HEK293 (cell line): Measurements from ENCODE around the gene CD59.

Source experiments
- ZFP3 ChIP-seq: fragments of 450-650 bp; formaldehyde crosslinking; IDR thresholded peaks from 2 replicates; pipeline ENCODE4 v1.5.1; 2016; ENCODE audit warnings: low read depth, missing biosample characterization, missing genetic modification characterization
- ZNF571 ChIP-seq: fragments of 450-650 bp; formaldehyde crosslinking; IDR thresholded peaks from 2 replicates; pipeline ENCODE4 v1.5.0; 2017; ENCODE audit warnings: missing biosample characterization, missing genetic modification characterization
- ZNF776 ChIP-seq: fragments of 450-650 bp; formaldehyde crosslinking; IDR thresholded peaks from 2 replicates; pipeline ENCODE4 v1.5.0; 2017; ENCODE audit warnings: missing biosample characterization, missing genetic modification characterization, borderline replicate concordance
- TF ChIP-seq, protein P1 (sequence below): fragments of 450-650 bp; formaldehyde crosslinking; IDR thresholded peaks from 2 replicates; pipeline ENCODE4 v1.5.1; 2016; ENCODE audit warnings: missing biosample characterization, missing genetic modification characterization
- TF ChIP-seq, protein P2 (sequence below): fragments of 450-650 bp; formaldehyde crosslinking; IDR thresholded peaks from 2 replicates; pipeline ENCODE4 v1.5.1; 2017; ENCODE audit warnings: missing biosample characterization, missing genetic modification characterization

DNA sequence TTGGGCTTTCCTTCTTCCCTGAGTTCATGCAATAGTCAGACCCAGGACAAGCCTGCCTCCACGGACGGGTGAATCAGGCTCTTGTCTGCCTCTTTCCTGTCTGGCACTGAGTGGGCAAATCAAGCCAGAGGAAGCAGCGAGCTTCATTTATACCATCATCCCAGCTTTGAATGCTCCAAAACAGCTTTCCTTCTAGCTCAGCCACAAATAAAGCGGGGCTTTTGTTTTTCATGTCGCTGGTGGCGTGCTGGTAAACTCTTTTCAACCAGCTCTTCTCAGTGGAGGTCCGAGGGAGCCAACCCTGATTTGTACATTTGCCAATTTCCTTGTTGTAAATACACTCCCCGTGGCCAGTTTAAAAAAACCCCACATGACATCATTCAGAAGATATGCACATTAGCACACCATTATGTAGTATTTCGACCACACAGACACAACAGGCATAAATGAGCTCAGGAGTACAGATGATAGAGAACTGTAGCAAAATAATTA, 44.2 kb downstream of the CD59 start:
- no peak for TF ChIP-seq ZNF776 (tag by site-specific recombination)
- TF ChIP-seq, protein P1, sequence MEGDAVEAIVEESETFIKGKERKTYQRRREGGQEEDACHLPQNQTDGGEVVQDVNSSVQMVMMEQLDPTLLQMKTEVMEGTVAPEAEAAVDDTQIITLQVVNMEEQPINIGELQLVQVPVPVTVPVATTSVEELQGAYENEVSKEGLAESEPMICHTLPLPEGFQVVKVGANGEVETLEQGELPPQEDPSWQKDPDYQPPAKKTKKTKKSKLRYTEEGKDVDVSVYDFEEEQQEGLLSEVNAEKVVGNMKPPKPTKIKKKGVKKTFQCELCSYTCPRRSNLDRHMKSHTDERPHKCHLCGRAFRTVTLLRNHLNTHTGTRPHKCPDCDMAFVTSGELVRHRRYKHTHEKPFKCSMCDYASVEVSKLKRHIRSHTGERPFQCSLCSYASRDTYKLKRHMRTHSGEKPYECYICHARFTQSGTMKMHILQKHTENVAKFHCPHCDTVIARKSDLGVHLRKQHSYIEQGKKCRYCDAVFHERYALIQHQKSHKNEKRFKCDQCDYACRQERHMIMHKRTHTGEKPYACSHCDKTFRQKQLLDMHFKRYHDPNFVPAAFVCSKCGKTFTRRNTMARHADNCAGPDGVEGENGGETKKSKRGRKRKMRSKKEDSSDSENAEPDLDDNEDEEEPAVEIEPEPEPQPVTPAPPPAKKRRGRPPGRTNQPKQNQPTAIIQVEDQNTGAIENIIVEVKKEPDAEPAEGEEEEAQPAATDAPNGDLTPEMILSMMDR (tag by site-specific recombination), result no peak
- TF ChIP-seq ZNF571 (tag by site-specific recombination), result no peak
- TF ChIP-seq, protein P2, sequence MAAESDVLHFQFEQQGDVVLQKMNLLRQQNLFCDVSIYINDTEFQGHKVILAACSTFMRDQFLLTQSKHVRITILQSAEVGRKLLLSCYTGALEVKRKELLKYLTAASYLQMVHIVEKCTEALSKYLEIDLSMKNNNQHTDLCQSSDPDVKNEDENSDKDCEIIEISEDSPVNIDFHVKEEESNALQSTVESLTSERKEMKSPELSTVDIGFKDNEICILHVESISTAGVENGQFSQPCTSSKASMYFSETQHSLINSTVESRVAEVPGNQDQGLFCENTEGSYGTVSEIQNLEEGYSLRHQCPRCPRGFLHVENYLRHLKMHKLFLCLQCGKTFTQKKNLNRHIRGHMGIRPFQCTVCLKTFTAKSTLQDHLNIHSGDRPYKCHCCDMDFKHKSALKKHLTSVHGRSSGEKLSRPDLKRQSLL (tag by site-specific recombination), result peak; percentile 96
- TF ChIP-seq ZFP3 (tag by site-specific recombination), result no peak
